ENCODE measurements around the gene APLP2. TPM values are rescaled to one million over a fixed set of nuclear protein-coding genes. Genes with fewer than 3 reads are reported as not detected.

Gene APLP2
- total and polyA plus RNA-seq, 3 experiments from 2014 or later, result 58.5 to 60.1 (median 58.8) TPM

GRCh38 chr11:130162733-130163132 is 93.0 kb downstream of the APLP2 start:
- Mint-ChIP-seq H3K4me3 (no peak overlapping the region), H3K27me3 (peaks cover 41 to 77% of the 10 kb centered on the region in 2 donors), H3K4me1 (peaks cover 11 to 27% (median 14%) of the 10 kb centered on the region in 3 donors), H3K27ac (peak overlapping the region in 1 of 8 donors; percentile 47), H3K9me3 (no peaks in the 10 kb centered on the region), H3K36me3 (no peaks in the 10 kb centered on the region)
- Histone ChIP-seq H3K4me1 (ENCODE audit: insufficient read depth, low read length) (no peaks in the 10 kb centered on the region), H3K9me3 (ENCODE audit: low read length) (no peaks in the 10 kb centered on the region), H3K4me3 (ENCODE audit: low read length) (no peak overlapping the region), H3K27ac (ENCODE audit: low read depth, low read length) (no peak overlapping the region), H3K36me3 (ENCODE audit: insufficient read depth, low read length) (no peaks in the 10 kb centered on the region), H3K27me3 (ENCODE audit: insufficient read depth, low read length, poor library complexity, severe bottlenecking) (peaks cover 10% of the 10 kb centered on the region)
- POLR2A ChIA-PET, result no interaction called here
- CTCF ChIA-PET, result no interaction called here
- no peak for DNase-seq

- H3K36me3 Mint-ChIP-seq, result no peaks in the 10 kb centered on the region
- peaks cover 9 to 20% (median 12%) of the 10 kb centered on the region in 3 donors for H3K4me1 Mint-ChIP-seq
These were observed 93.9 kb downstream of the APLP2 start for GRCh38 chr11:130163346-130164220.

GRCh38 chr11:130164221-130164570 is 94.5 kb downstream of the APLP2 start:
- no peaks in the 10 kb centered on the region for H3K4me1 ChIP-seq (ENCODE audit: insufficient read depth, low read length)
- no peak for DNase-seq
- peaks cover 36 to 71% of the 10 kb centered on the region in 2 donors for H3K27me3 Mint-ChIP-seq
- H3K27ac Mint-ChIP-seq, result no peak overlapping the region
- ChIA-PET POLR2A (no interaction called here), CTCF (no interaction called here)
- no peaks in the 10 kb centered on the region for H3K9me3 ChIP-seq (ENCODE audit: low read length)
- H3K4me3 ChIP-seq (ENCODE audit: low read length), result no peak overlapping the region
- H3K4me1 Mint-ChIP-seq, result peaks cover 5 to 14% (median 6%) of the 10 kb centered on the region in 3 donors
- peaks cover 4% of the 10 kb centered on the region for H3K27me3 ChIP-seq (ENCODE audit: insufficient read depth, low read length, poor library complexity, severe bottlenecking)
- no peaks in the 10 kb centered on the region for H3K36me3 Mint-ChIP-seq
- H3K9me3 Mint-ChIP-seq, result no peaks in the 10 kb centered on the region
- H3K36me3 ChIP-seq (ENCODE audit: insufficient read depth, low read length), result no peaks in the 10 kb centered on the region
- H3K4me3 Mint-ChIP-seq, result no peak overlapping the region
- H3K27ac ChIP-seq (ENCODE audit: low read depth, low read length), result no peak overlapping the region

More at GRCh38 chr11:130163346-130164220, 93.9 kb downstream of the APLP2 start:
- H3K9me3 Mint-ChIP-seq, result no peaks in the 10 kb centered on the region
- H3K27me3 Mint-ChIP-seq, result peaks cover 41 to 76% of the 10 kb centered on the region in 2 donors
- Histone ChIP-seq H3K27me3 (ENCODE audit: insufficient read depth, low read length, poor library complexity, severe bottlenecking) (peaks cover 10% of the 10 kb centered on the region), H3K9me3 (ENCODE audit: low read length) (no peaks in the 10 kb centered on the region), H3K36me3 (ENCODE audit: insufficient read depth, low read length) (no peaks in the 10 kb centered on the region), H3K4me3 (ENCODE audit: low read length) (no peak overlapping the region), H3K4me1 (ENCODE audit: insufficient read depth, low read length) (no peaks in the 10 kb centered on the region), H3K27ac (ENCODE audit: low read depth, low read length) (no peak overlapping the region)
- no peak overlapping the region for H3K4me3 Mint-ChIP-seq
- H3K27ac Mint-ChIP-seq, result peak overlapping the region in 1 of 8 donors; percentile 47
- no peak for DNase-seq
- CTCF ChIA-PET, result no interaction called here
- POLR2A ChIA-PET, result no interaction called here

GRCh38 chr11:130165601-130166456 is 96.1 kb downstream of the APLP2 start:
- H3K36me3 Mint-ChIP-seq, result no peaks in the 10 kb centered on the region
- no peaks in the 10 kb centered on the region for H3K9me3 Mint-ChIP-seq
- peaks cover 30 to 75% of the 10 kb centered on the region in 2 donors for H3K27me3 Mint-ChIP-seq

GRCh38 chr11:130166457-130166784 is 96.7 kb downstream of the APLP2 start:
- Mint-ChIP-seq H3K36me3 (no peaks in the 10 kb centered on the region), H3K4me1 (peaks cover 0 to 3% (median 0%) of the 10 kb centered on the region in 3 donors), H3K4me3 (no peak overlapping the region), H3K27ac (no peak overlapping the region), H3K27me3 (peaks cover 24 to 73% of the 10 kb centered on the region in 2 donors), H3K9me3 (no peaks in the 10 kb centered on the region)
- no peaks in the 10 kb centered on the region for H3K9me3 ChIP-seq (ENCODE audit: low read length)
- POLR2A ChIA-PET, result no interaction called here
- H3K4me3 ChIP-seq (ENCODE audit: low read length), result no peak overlapping the region
- CTCF ChIA-PET, result no interaction called here
- H3K27me3 ChIP-seq (ENCODE audit: insufficient read depth, low read length, poor library complexity, severe bottlenecking), result peaks cover 4% of the 10 kb centered on the region
- no peaks in the 10 kb centered on the region for H3K36me3 ChIP-seq (ENCODE audit: insufficient read depth, low read length)
- H3K4me1 ChIP-seq (ENCODE audit: insufficient read depth, low read length), result no peaks in the 10 kb centered on the region
- no peak overlapping the region for H3K27ac ChIP-seq (ENCODE audit: low read depth, low read length)
- no peak for DNase-seq

More at GRCh38 chr11:130165601-130166456, 96.1 kb downstream of the APLP2 start:
- no peak overlapping the region for H3K27ac ChIP-seq (ENCODE audit: low read depth, low read length)
- no peaks in the 10 kb centered on the region for H3K9me3 ChIP-seq (ENCODE audit: low read length)
- H3K27me3 ChIP-seq (ENCODE audit: insufficient read depth, low read length, poor library complexity, severe bottlenecking), result peaks cover 4% of the 10 kb centered on the region
- no peak overlapping the region for H3K4me3 ChIP-seq (ENCODE audit: low read length)
- no peak for DNase-seq
- H3K4me1 ChIP-seq (ENCODE audit: insufficient read depth, low read length), result no peaks in the 10 kb centered on the region
- H3K4me1 Mint-ChIP-seq, result peaks cover 0 to 6% (median 0%) of the 10 kb centered on the region in 3 donors
- no peak overlapping the region for H3K4me3 Mint-ChIP-seq
- ChIA-PET POLR2A (no interaction called here), CTCF (no interaction called here)
- peak overlapping the region in 1 of 8 donors; percentile 31 for H3K27ac Mint-ChIP-seq
- H3K36me3 ChIP-seq (ENCODE audit: insufficient read depth, low read length), result no peaks in the 10 kb centered on the region

- Histone ChIP-seq H3K27ac (ENCODE audit: low read depth, low read length) (no peak overlapping the region), H3K4me3 (ENCODE audit: low read length) (no peak overlapping the region), H3K4me1 (ENCODE audit: insufficient read depth, low read length) (no peaks in the 10 kb centered on the region), H3K36me3 (ENCODE audit: insufficient read depth, low read length) (no peaks in the 10 kb centered on the region), H3K27me3 (ENCODE audit: insufficient read depth, low read length, poor library complexity, severe bottlenecking) (peaks cover 4% of the 10 kb centered on the region), H3K9me3 (ENCODE audit: low read length) (no peaks in the 10 kb centered on the region)
- Mint-ChIP-seq H3K27me3 (peaks cover 22 to 72% of the 10 kb centered on the region in 2 donors), H3K27ac (no peak overlapping the region), H3K9me3 (no peaks in the 10 kb centered on the region), H3K4me1 (no peaks in the 10 kb centered on the region), H3K4me3 (no peak overlapping the region), H3K36me3 (no peaks in the 10 kb centered on the region)
- no peak for DNase-seq
- ChIA-PET CTCF (no interaction called here), POLR2A (no interaction called here)
These were observed 97.5 kb downstream of the APLP2 start for GRCh38 chr11:130167146-130167545.

GRCh38 chr11:130168105-130168504 is 98.4 kb downstream of the APLP2 start:
- Histone ChIP-seq H3K27ac (ENCODE audit: low read depth, low read length) (no peak overlapping the region), H3K9me3 (ENCODE audit: low read length) (no peaks in the 10 kb centered on the region), H3K27me3 (ENCODE audit: insufficient read depth, low read length, poor library complexity, severe bottlenecking) (no peaks in the 10 kb centered on the region), H3K4me3 (ENCODE audit: low read length) (no peak overlapping the region), H3K4me1 (ENCODE audit: insufficient read depth, low read length) (no peaks in the 10 kb centered on the region), H3K36me3 (ENCODE audit: insufficient read depth, low read length) (no peaks in the 10 kb centered on the region)
- H3K36me3 Mint-ChIP-seq, result no peaks in the 10 kb centered on the region
- ChIA-PET CTCF (no interaction called here), POLR2A (interaction anchor here (0.6 kb wide), 1 partner anchor 24 kb away, joined by 6 read pairs; no protein-coding TSS in a partner anchor)
- H3K4me1 Mint-ChIP-seq, result no peaks in the 10 kb centered on the region
- H3K4me3 Mint-ChIP-seq, result no peak overlapping the region
- H3K9me3 Mint-ChIP-seq, result no peaks in the 10 kb centered on the region
- no peak for DNase-seq
- H3K27ac Mint-ChIP-seq, result peak overlapping the region in 1 of 8 donors; percentile 43
- H3K27me3 Mint-ChIP-seq, result peaks cover 14 to 69% of the 10 kb centered on the region in 2 donors

GRCh38 chr11:130170345-130170744 is 100.7 kb downstream of the APLP2 start:
- Mint-ChIP-seq H3K4me1 (no peaks in the 10 kb centered on the region), H3K27me3 (peaks cover 17 to 54% of the 10 kb centered on the region in 2 donors), H3K36me3 (peaks cover 0 to 2% (median 0%) of the 10 kb centered on the region in 3 donors), H3K4me3 (no peak overlapping the region), H3K9me3 (peaks cover 0 to 5% (median 1%) of the 10 kb centered on the region in 5 donors), H3K27ac (no peak overlapping the region)
- no peak overlapping the region for H3K27ac ChIP-seq (ENCODE audit: low read depth, low read length)
- CTCF ChIA-PET, result no interaction called here
- H3K36me3 ChIP-seq (ENCODE audit: insufficient read depth, low read length), result no peaks in the 10 kb centered on the region
- POLR2A ChIA-PET, result no interaction called here
- H3K4me1 ChIP-seq (ENCODE audit: insufficient read depth, low read length), result no peaks in the 10 kb centered on the region
- no peak overlapping the region for H3K4me3 ChIP-seq (ENCODE audit: low read length)
- no peaks in the 10 kb centered on the region for H3K9me3 ChIP-seq (ENCODE audit: low read length)
- H3K27me3 ChIP-seq (ENCODE audit: insufficient read depth, low read length, poor library complexity, severe bottlenecking), result no peaks in the 10 kb centered on the region
- no peak for DNase-seq

Measured in CD8-positive, alpha-beta memory T cell (primary cell).